SW480 (cell line): ENCODE data around the gene EIF1.
"Not testable (repeated sequence)": the region's sequence is repeated elsewhere in the genome, so short reads cannot be mapped to it uniquely, and the experiment has no call there.

Source experiments
- DNase-seq: peaks from one replicate; pipeline ENCODE4 v3.0.0-alpha.2; 2016; ENCODE audit warnings: low spot score

EIF1 gene

GRCh38 chr17:41688641-41689496, at the start of gene EIF1:
TSS of gene EIF1 (plus strand) at chr17:41688885. CDS start at chr17:41689039, 154 bp downstream.
- DNase-seq: peak; percentile 99

- DNase-seq: no peak
These were observed 49.7 kb upstream of the EIF1 start for GRCh38 chr17:41638941-41639340.

GRCh38 chr17:41639492-41640473, 48.9 kb upstream of the EIF1 start:
- DNase-seq: no peak

- not testable (repeated sequence) for DNase-seq
These were observed 48.1 kb upstream of the EIF1 start for GRCh38 chr17:41640596-41640995.

- no peak for DNase-seq
These were observed 46.2 kb upstream of the EIF1 start for GRCh38 chr17:41642252-41643156.

- no peak for DNase-seq
These were observed 41.5 kb upstream of the EIF1 start for GRCh38 chr17:41647038-41647813.

GRCh38 chr17:41647940-41648410, 40.7 kb upstream of the EIF1 start:
- DNase-seq: peak; percentile 72

- DNase-seq: peak; percentile 82
These were observed 40.1 kb upstream of the EIF1 start for GRCh38 chr17:41648411-41649195.

- DNase-seq: no peak
These were observed 38.7 kb upstream of the EIF1 start for GRCh38 chr17:41649923-41650519.

- no peak for DNase-seq
These were observed 37.7 kb upstream of the EIF1 start for GRCh38 chr17:41650794-41651624.

GRCh38 chr17:41651625-41652460, 36.8 kb upstream of the EIF1 start:
- DNase-seq: peak; percentile 91

GRCh38 chr17:41652461-41652970, 36.2 kb upstream of the EIF1 start:
- DNase-seq: no peak

GRCh38 chr17:41653421-41653820, 35.3 kb upstream of the EIF1 start:
- DNase-seq: no peak

- peak; percentile 97 for DNase-seq
These were observed 34.6 kb upstream of the EIF1 start for GRCh38 chr17:41653892-41654677.

GRCh38 chr17:41654678-41655607, 33.7 kb upstream of the EIF1 start:
- peak; percentile 40 for DNase-seq
